HEK293 (cell line): Measurements from ENCODE around the gene AP1B1.
"Not testable (repeated sequence)": the region's sequence is repeated elsewhere in the genome, so short reads cannot be mapped to it uniquely, and the experiment has no call there.

Experiments
- CTCF ChIA-PET: fragments of 350-600 bp; formaldehyde crosslinking; extraction: SDS; loops from one replicate; lab custom pipeline; 2021; ENCODE audit warnings: antibody characterized with exemption; lab: Yijun Ruan, JAX
- POLR2A ChIA-PET: fragments of 300-600 bp; formaldehyde crosslinking; extraction: SDS; loops from one replicate; lab custom pipeline; 2020; ENCODE audit warnings: antibody characterized with exemption, inconsistent platforms; lab: Yijun Ruan, JAX
- H3K27ac ChIP-seq: fragments of 200-500 bp; sonication (Bioruptor generic); 2 replicates; pipeline ENCODE4 v1.5.1; 2014; ENCODE audit warnings: low read depth, low read length, control low read depth, inconsistent platforms; ENCODE audit errors: extremely low read depth
- H3K36me3 ChIP-seq, 2 experiments: fragments of 200-500 bp in 1 of 2; sonication (Bioruptor generic) in 1 of 2; 1 replicate in 1 of 2; 2 replicates in 1 of 2; pipeline ENCODE4 v1.5.1; 2014 to 2017; ENCODE audit warnings: inconsistent platforms in 2 of 2, low read length in 2 of 2; ENCODE audit not compliant: control insufficient read depth in 2 of 2, insufficient read depth in 1 of 2
- H3K4me1 ChIP-seq: fragments of 200-500 bp; sonication (Bioruptor generic); 2 replicates; pipeline ENCODE4 v1.5.1; 2014; ENCODE audit warnings: mild to moderate bottlenecking, low read length, inconsistent platforms; ENCODE audit not compliant: control insufficient read depth, insufficient read depth
- H3K4me3 ChIP-seq: 2 replicates; pipeline ENCODE4 v1.5.1; 2011; ENCODE audit warnings: low read depth, mild to moderate bottlenecking, control low read depth, low read length, moderate library complexity
- H3K9me3 ChIP-seq: fragments of 200-500 bp; sonication (Bioruptor generic); 2 replicates; pipeline ENCODE4 v1.5.1; 2014; ENCODE audit warnings: low read depth, low read length, inconsistent platforms; ENCODE audit not compliant: control insufficient read depth, insufficient read depth
- EGR2 ChIP-seq: fragments of 450-650 bp; formaldehyde crosslinking; IDR thresholded peaks from 2 replicates; pipeline ENCODE4 v1.5.1; 2016; ENCODE audit warnings: low read depth, missing biosample characterization, missing genetic modification characterization
- GLI2 ChIP-seq: fragments of 450-650 bp; formaldehyde crosslinking; IDR thresholded peaks from 2 replicates; pipeline ENCODE4; 2017; ENCODE audit warnings: missing biosample characterization, missing genetic modification characterization, low read depth, borderline replicate concordance
- KLF9 ChIP-seq: fragments of 450-650 bp; formaldehyde crosslinking; IDR thresholded peaks from 2 replicates; pipeline ENCODE4 v1.5.1; 2016; ENCODE audit warnings: missing biosample characterization, missing genetic modification characterization, low read depth
- SP2 ChIP-seq: fragments of 450-650 bp; formaldehyde crosslinking; IDR thresholded peaks from 2 replicates; pipeline ENCODE4 v1.5.1; 2016; ENCODE audit warnings: missing biosample characterization, missing genetic modification characterization
- ZFHX2 ChIP-seq: fragments of 450-650 bp; formaldehyde crosslinking; conservative IDR thresholded peaks from 2 replicates; pipeline ENCODE4 v1.5.1; 2016; ENCODE audit warnings: missing biosample characterization, missing genetic modification characterization
- ZNF274 ChIP-seq, 2 experiments: fragments of 200-500 bp in 1 of 2; fragments of 450-650 bp in 1 of 2; sonication (Bioruptor generic) in 1 of 2; formaldehyde crosslinking in 1 of 2; IDR thresholded peaks; 2 replicates each; pipeline versions ENCODE4 v1.5.1 to v1.6.1; 2014 to 2016; ENCODE audit warnings: borderline replicate concordance in 1 of 2, inconsistent platforms in 1 of 2, low read length in 1 of 2, missing biosample characterization in 1 of 2, missing genetic modification characterization in 1 of 2
- ZNF404 ChIP-seq: fragments of 450-650 bp; formaldehyde crosslinking; IDR thresholded peaks from 2 replicates; pipeline ENCODE4 v1.5.1; 2017; ENCODE audit warnings: missing biosample characterization, missing genetic modification characterization
- ZNF571 ChIP-seq: fragments of 450-650 bp; formaldehyde crosslinking; IDR thresholded peaks from 2 replicates; pipeline ENCODE4 v1.5.0; 2017; ENCODE audit warnings: missing biosample characterization, missing genetic modification characterization
- ZNF670 ChIP-seq: fragments of 450-650 bp; formaldehyde crosslinking; IDR thresholded peaks from 2 replicates; pipeline ENCODE4 v1.5.1; 2016; ENCODE audit warnings: missing biosample characterization, missing genetic modification characterization, low read depth
- ZNF792 ChIP-seq: fragments of 450-650 bp; formaldehyde crosslinking; IDR thresholded peaks from 2 replicates; pipeline ENCODE4 v1.5.1; 2016; ENCODE audit warnings: missing biosample characterization, missing genetic modification characterization
- TF ChIP-seq, protein P1 (sequence below): fragments of 450-650 bp; formaldehyde crosslinking; IDR thresholded peaks from 2 replicates; pipeline ENCODE4; 2016; ENCODE audit warnings: missing biosample characterization, missing genetic modification characterization
- TF ChIP-seq, protein P2 (sequence below): fragments of 450-650 bp; formaldehyde crosslinking; IDR thresholded peaks from 2 replicates; pipeline ENCODE4 v1.5.1; 2016; ENCODE audit warnings: missing biosample characterization, missing genetic modification characterization, borderline replicate concordance
- TF ChIP-seq, protein P3 (sequence below): fragments of 450-650 bp; formaldehyde crosslinking; IDR thresholded peaks from 2 replicates; pipeline ENCODE4 v1.5.1; 2016; ENCODE audit warnings: missing biosample characterization, missing genetic modification characterization

Gene AP1B1

DNA sequence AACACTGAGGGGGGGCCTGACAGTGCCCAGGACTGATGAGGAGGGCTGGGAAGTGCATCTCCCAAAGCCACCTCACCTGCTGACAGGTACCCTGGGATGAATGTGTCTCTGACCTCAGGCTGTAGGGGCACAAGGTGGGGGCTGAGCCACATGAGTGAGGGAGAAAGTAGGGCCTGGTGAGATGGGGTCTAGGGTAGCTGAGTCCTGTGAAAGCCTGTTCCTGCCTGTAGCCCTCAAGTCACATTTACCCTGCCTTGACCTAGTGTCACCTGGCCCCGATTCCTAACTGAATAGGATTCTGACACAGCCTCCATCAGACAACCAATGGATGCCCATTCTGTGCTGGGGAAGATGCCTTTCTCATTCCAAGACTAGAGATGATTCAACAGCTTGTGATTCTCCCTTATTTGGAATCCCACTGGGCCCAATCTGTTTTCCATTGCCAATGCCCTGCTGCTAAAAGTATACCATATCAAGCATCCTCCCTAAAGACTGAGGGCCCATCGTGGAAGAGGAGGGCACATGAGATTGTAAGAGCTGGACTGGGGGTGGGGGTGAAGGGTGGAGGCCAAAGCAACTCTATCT, 38.9 kb upstream of the AP1B1 start:
- H3K9me3 ChIP-seq, result no peaks in the 10 kb centered on the region
- POLR2A ChIA-PET, result no interaction called here
- no peak overlapping the region for H3K27ac ChIP-seq
- H3K4me3 ChIP-seq, result no peak overlapping the region
- TF ChIP-seq, protein P1, sequence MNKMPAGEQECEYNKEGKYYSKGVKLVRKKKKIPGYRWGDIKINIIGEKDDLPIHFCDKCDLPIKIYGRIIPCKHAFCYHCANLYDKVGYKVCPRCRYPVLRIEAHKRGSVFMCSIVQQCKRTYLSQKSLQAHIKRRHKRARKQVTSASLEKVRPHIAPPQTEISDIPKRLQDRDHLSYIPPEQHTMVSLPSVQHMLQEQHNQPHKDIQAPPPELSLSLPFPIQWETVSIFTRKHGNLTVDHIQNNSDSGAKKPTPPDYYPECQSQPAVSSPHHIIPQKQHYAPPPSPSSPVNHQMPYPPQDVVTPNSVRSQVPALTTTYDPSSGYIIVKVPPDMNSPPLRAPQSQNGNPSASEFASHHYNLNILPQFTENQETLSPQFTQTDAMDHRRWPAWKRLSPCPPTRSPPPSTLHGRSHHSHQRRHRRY (tag by site-specific recombination), result no peak
- TF ChIP-seq ZNF792 (tag by site-specific recombination) (no peak), ZNF404 (tag by site-specific recombination) (no peak), SP2 (tag by site-specific recombination) (no peak), ZNF571 (no peak), ZNF274 (IDR thresholded peaks at IDR 0.05; ENCODE audit: low read length) (no peak), ZNF274 (tag by site-specific recombination; IDR thresholded peaks at IDR 0.05; ENCODE audit: borderline replicate concordance) (no peak), ZNF670 (tag by site-specific recombination) (no peak), GLI2 (no peak)
- TF ChIP-seq, protein P2, sequence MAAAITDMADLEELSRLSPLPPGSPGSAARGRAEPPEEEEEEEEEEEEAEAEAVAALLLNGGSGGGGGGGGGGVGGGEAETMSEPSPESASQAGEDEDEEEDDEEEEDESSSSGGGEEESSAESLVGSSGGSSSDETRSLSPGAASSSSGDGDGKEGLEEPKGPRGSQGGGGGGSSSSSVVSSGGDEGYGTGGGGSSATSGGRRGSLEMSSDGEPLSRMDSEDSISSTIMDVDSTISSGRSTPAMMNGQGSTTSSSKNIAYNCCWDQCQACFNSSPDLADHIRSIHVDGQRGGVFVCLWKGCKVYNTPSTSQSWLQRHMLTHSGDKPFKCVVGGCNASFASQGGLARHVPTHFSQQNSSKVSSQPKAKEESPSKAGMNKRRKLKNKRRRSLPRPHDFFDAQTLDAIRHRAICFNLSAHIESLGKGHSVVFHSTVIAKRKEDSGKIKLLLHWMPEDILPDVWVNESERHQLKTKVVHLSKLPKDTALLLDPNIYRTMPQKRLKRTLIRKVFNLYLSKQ (tag by site-specific recombination), result no peak
- CTCF ChIA-PET, result interaction anchor here (0.7 to 1.3 kb wide), 2 partner anchors 44 to 1296 kb away, joined by 4 to 10 read pairs; no protein-coding TSS in a partner anchor
- no peaks in the 10 kb centered on the region for H3K4me1 ChIP-seq
- H3K36me3 ChIP-seq, result no peaks in the 10 kb centered on the region

DNA sequence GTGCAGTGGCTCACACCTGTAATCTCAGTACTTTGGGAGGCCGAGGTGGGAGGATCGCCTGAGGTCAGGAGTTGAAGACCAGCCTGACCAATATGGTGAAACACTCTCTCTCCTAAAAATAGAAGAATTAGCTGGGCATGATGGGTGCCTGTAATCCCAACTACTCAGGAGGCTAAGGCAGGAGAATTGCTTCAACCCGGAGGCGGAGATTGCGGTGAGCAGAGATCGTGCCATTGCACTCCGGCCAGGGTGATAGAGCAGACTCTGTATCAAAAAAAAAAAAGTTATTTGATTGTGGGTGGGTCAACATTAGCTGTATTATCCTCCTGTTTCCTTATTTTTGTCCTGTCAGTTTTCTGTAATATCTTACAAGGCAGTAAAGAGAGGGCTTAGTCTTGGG, 38.1 kb upstream of the AP1B1 start:
- Histone ChIP-seq H3K27ac (no peak overlapping the region), H3K36me3 (no peaks in the 10 kb centered on the region), H3K4me3 (no peak overlapping the region), H3K4me1 (no peaks in the 10 kb centered on the region), H3K9me3 (no peaks in the 10 kb centered on the region)
- ChIA-PET POLR2A (no interaction called here), CTCF (interaction anchor here (0.7 kb wide), 1 partner anchor 1296 kb away, joined by 4 read pairs; no protein-coding TSS in a partner anchor)
- TF ChIP-seq KLF9, result no peak
- TF ChIP-seq, protein P3, sequence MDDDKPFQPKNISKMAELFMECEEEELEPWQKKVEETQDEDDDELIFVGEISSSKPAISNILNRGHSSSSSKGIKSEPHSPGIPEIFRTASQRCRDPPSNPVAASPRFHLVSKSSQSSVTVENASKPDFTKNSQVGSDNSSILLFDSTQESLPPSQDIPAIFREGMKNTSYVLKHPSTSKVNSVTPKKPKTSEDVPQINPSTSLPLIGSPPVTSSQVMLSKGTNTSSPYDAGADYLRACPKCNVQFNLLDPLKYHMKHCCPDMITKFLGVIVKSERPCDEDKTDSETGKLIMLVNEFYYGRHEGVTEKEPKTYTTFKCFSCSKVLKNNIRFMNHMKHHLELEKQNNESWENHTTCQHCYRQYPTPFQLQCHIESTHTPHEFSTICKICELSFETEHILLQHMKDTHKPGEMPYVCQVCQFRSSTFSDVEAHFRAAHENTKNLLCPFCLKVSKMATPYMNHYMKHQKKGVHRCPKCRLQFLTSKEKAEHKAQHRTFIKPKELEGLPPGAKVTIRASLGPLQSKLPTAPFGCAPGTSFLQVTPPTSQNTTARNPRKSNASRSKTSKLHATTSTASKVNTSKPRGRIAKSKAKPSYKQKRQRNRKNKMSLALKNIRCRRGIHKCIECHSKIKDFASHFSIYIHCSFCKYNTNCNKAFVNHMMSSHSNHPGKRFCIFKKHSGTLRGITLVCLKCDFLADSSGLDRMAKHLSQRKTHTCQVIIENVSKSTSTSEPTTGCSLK (tag by site-specific recombination), result no peak

DNA sequence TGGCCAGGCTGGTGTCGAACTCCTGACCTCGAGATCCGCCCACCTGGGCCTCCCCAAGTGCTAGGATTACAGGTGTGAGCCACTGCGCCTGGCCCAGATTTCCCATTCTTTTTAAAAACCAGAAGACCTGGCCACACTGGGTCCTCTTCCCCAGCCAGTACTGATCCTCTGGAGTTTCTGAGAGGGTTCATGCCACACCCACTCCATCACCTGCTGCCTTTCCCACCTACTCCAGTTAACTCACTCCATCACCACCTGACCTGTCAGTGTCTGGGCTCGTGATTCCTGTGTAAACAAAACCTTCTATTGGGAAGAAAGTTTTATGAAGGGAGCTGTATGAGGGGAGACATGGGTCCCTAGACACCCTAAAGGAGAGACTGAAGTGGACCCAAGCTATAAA, 30.3 kb upstream of the AP1B1 start:
- TF ChIP-seq ZFHX2 (tag by site-specific recombination), result 0 out of 2 replicates have a peak, but pooled peaks have one; percentile 30
- peak; percentile 52; the same call in 1 of the 2 replicates for TF ChIP-seq EGR2
- H3K27ac ChIP-seq, H3K36me3 ChIP-seq, H3K4me3 ChIP-seq, H3K4me1 ChIP-seq, POLR2A ChIA-PET, H3K9me3 ChIP-seq: not testable (repeated sequence)
- CTCF ChIA-PET, result interaction anchor here (0.8 to 2.0 kb wide), 2 partner anchors 11 to 13 kb away, joined by 5 to 6 read pairs; no protein-coding TSS in a partner anchor

DNA sequence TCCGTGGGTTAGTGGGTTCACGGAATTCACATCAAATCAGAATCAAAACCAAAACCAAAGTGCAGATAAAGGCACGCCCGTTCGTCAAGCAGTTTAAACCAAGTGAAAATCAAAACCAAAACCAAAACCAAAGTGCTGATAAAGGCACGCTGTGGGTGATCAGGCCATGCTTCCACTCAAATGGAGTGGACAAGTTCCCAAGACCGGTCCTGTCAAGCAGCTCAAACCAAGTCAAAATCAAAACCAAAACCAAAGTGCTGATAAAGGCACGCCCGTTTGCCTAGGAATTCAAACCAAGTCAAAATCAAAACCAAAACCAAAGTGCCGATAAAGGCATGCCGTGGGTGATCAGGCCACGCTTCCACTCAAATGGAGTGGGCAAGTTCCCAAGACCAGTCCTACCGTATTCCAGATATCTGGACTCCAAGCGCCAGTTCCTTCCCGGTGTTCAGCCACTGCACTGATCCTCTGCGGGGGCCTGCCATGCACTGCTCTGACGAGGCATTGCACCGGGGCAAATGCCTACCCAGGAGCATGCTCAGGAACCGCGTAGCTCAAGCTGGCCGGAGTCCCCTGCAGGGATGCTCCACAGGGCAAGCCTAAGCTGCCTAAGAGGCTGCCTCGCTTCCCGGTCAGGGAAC, 26.7 kb upstream of the AP1B1 start:
- H3K27ac ChIP-seq, H3K4me1 ChIP-seq, POLR2A ChIA-PET, H3K36me3 ChIP-seq, H3K4me3 ChIP-seq, H3K9me3 ChIP-seq: not testable (repeated sequence)
- CTCF ChIA-PET, result interaction anchor here (0.7 kb wide), 3 partner anchors 70 to 174 kb away, joined by 3 to 4 read pairs (median 3); no protein-coding TSS in a partner anchor
